NCI-H187 (cell line): ENCODE measurements around the gene GCNT1.
"Not testable (repeated sequence)": the region's sequence is repeated elsewhere in the genome, so short reads cannot be mapped to it uniquely, and the experiment has no call there.

Experiments
- DNase-seq, 2 experiments: peaks; one replicate each; lab custom pipeline; 2025; lab: John Stamatoyannopoulos, UW

The GCNT1 gene

DNA sequence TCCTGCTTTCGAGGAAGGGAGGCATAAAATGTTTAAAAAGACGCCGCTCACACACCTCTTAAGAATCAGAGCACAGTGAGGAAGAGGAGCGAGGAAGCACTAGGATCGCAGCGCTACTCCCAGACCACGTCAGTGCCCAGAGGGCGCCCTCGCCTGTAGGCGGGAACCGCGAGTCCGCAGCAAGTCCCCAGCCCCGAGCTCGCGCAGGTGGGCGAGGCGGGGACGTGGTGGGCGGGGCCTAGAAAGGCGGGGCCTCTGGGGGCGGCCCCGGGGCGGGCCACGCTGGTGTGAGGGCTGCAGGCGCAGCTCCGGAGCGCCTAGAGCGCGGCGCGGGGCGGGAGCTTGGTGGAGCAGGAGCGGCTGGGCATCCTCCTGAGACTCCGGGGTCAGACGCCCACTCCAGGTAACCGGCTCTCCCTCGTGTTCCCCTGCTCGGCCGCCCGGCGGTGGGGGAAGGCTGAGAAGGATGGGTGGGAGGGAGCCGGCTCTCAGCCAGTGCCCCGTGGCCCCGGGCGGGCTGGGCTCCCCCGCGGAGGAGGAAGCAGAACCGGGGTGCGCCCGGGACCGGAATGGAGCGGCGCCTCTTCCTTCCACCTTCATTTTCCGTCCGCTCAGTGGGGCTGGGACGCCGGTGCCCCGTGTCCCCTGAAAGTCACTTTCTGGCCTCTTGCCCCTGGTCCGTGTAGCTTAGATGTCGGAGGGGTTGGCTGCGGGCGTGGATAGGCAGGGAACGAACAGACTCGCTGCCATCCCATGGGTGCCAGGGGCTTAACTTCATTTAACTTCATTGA, at the start of gene GCNT1:
Gene GCNT1 (plus strand): TSS at position 280 of the 791 bp plus-strand sequence. CDS start 43,200 bp downstream, outside the sequence.
- DNase-seq = peak; percentile 13 to 71

- no peak for DNase-seq
These were observed 46.3 kb upstream of the GCNT1 start for GRCh38 chr9:76412638-76413037.

DNA sequence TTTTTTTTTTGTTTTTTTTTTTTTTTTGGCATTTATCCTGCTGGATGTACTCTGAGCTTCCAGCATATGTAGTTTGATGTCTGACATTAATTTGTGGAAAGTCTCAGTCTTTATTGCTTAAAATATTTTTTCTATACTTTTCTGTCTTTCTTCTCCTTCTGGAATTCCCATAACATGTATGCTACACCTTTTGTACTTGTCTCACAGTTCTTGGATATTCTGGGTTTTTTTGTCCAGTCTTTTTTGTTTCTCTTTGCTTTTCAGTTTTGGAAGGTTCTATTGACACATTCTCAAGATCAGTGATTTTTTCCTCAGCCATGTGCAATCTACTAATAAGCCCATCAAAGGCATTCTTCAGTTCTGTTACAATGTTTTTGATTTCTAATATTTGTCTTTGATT, 45.3 kb upstream of the GCNT1 start:
- no peak for DNase-seq

- DNase-seq = no peak
These were observed 44.3 kb upstream of the GCNT1 start for GRCh38 chr9:76414661-76415060.

- DNase-seq = no peak
These were observed 43.8 kb upstream of the GCNT1 start for GRCh38 chr9:76415154-76415553.

GRCh38 chr9:76415731-76416130, 43.3 kb upstream of the GCNT1 start:
- DNase-seq = no peak

DNA sequence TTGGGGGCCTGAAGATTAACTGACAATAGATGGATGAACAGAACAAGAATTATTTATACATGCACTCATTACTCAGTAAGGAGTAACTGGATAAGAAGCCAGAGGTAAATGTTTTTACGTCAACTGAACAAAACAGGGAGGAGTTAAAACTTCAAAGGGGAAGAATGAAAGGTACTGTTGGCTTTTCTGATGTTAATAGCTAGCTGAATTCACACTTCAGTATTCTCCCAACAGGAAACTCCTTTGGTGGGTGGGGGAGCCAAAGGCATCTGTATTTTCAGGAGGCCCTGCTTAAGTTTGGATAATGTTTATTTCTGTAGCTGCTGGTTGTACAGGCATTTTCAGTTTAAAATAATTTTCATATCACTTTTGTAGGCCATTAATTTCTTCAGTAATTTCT, 41.6 kb upstream of the GCNT1 start:
- DNase-seq = no peak

- no peak for DNase-seq
These were observed 39.1 kb upstream of the GCNT1 start for GRCh38 chr9:76419782-76420380.

DNA sequence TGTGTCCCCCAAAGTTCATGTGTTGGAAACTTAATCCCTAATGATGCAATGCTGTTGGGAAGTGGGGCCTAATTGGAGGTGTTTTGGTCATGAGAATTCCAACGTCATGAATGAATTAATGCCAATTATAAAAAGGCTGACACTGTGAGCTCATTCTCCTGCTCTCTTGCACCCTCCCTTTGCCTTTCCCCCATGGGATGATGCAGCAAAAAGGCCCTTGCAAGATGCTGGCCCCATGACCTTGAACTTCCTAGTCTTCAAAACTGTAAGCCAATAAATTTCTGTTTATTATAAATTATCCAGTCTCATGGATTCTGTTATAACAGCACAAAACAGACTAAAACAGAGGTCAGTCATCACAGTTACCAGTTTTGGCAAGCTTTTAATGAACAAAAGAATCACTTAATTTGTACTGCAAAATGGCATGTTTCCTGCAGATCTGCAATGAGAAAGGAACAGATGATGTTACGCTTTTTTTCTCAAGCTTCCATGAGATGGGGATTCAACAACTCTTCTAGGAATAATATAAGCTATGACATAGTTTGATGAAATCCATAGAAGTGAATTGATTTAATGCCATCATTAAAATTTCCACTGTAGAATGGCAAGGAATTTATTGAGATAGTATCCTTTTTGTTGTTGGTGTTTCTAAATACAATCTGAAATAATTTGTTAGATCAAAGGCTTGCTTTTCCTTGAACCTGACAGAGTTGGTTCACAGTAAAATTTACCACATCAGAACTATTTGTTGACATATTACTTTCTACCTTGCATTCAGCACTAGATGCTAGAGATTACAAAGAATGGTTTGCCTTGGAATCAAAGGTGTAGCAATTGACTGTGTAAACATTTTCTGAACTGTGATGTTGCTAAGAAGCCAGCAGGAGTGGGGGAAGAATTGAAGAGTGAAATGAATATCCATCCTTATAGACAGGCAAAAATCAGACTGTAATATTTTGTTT, 35.5 kb upstream of the GCNT1 start:
- DNase-seq = no peak

DNA sequence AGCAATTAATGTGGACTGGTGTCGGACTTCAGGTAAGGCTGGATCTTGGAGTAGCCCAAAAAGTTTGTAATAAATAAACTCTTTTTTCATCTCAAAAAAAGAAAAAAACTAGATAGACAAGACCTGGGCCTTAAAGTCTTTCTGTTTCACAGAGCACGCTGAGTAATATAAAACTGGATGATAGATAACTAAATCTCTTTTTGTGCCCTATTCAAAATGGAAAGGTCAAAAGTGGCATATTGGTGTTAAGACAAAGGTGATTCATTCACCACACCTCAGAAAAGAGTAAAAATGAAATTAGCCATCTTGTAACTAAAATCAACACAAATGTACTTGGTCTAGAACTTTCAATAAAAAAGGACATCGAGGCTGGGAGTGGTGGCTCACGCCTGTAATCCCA, 34.5 kb upstream of the GCNT1 start:
- no peak for DNase-seq

GRCh38 chr9:76425677-76426453, 33.1 kb upstream of the GCNT1 start:
- no peak for DNase-seq

DNA sequence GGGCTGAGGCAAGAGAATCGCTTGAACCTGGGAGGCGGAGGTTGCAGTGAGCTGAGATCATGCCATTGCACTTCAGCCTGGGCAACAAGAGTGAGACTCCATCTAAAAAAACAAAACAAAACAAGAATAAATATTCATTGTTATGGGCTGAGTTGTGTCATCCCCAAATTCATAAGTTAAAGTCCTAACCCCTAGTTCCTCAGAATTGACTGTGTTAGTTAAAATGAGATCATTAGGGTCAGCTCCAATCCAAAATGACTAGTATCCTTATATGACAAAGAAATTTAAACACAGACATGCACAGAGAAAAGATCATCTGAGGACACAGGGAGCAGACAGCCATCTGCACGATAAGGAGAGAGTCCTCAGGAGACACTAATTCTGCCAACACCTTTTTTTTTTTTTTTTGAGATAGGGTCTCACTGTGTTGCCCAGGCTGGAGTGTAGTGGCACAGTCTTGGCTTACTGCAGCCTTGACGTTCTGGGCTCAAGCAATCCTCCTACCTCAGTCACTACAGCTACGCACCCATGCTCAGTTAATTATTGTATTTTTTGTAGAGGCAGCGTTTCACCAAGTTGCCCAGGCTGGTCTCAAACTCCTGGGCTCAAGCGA, 32.1 kb upstream of the GCNT1 start:
- no peak for DNase-seq

- DNase-seq = no peak
These were observed 27.4 kb upstream of the GCNT1 start for GRCh38 chr9:76431601-76432000.

DNA sequence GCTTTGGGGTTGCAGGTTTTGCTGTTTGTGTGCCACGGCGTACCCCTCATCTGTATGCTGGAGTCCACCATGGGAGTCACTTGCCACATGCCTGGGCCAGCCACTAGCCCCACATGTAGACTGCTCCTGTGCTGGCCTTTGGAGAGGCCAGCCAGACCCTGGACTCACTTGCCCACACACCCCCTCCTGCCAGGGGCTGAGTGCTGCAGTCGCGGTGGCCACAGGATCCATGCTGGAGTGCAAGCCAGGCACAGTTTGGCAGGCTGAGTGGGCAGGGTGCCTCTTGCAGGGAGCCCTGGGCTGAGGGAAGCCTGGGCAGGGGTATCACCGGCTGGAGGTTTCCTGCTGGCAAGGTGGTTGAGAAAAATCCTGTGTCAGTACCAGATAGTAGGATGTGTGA, 25.6 kb upstream of the GCNT1 start:
- no peak for DNase-seq

- DNase-seq = no peak
These were observed 25.1 kb upstream of the GCNT1 start for GRCh38 chr9:76433836-76434235.

DNA sequence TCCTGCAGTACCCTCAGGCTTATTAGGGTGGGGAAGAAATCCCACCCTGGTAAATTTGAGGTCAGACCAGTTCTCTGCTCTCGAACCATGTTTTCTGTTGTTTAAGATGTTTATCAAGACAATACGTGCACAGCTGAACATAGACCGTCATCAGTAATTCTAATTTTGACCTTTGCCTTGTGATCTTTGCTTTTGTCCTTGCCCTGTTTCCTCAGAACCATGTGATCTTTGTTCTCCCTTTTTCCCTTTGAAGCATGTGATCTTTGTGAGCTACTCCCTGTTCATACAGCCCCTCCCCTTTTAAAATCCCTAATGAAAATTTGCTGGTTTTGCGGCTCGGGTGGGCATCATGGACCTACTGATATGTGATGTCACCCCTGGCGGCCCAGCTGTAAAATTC, 24.1 kb upstream of the GCNT1 start:
- DNase-seq = not testable (repeated sequence)

- not testable (repeated sequence) for DNase-seq
These were observed 21.8 kb upstream of the GCNT1 start for GRCh38 chr9:76437017-76437699.

DNA sequence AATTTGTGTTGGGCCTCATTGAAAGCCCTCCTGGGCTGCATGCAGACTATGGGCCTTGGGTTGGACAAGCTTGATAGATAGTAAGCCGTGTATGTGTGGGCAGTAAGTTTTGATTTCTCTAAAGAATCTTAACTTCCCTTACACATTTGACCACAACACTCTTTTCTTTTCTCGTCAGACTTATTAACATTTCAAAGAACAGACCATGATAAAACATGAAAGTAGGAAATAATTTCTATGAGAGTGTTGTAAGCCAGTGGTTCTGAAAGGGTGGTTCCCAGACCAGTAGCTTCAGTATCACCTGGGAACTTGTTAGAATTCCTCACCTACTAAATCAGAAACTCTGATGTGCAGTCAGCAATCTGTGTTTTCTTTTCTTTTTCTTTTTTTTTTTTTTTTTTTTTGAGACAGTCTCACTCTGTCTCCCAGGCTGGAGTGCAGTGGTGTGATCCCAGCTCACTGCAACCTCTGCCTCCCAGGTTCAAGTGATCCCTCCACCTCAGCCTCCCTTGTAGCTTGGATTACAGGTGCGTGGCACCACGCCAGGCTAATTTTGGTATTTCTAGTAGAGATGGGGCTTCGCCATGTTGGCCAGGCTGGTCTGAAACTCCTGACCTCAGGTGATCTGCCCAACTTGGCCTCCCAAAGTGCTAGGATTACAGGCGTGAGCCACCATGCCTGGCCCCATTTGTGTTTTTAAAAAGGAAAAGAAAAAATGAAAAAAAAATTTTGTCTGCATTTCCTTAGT, 20.0 kb upstream of the GCNT1 start:
- DNase-seq = no peak

- no peak for DNase-seq
These were observed 17.2 kb upstream of the GCNT1 start for GRCh38 chr9:76441551-76442322.
